Measurements from ENCODE around the gene OTOG. TPM values are rescaled to one million over a fixed set of nuclear protein-coding genes. Genes with fewer than 3 reads are reported as not detected.

OTOG gene
- total RNA-seq, 1 experiment from 2014 or later, result 0.35 TPM

GRCh38 chr11:17538054-17538453 is 9.0 kb upstream of the OTOG start:
- H3K18ac ChIP-seq (ENCODE audit: insufficient read length, low read depth, low read length), result no peak overlapping the region
- no peak overlapping the region for H4K91ac ChIP-seq (ENCODE audit: insufficient read length, low read depth, low read length)
- H2AFZ ChIP-seq (ENCODE audit: low read length), result no peak overlapping the region
- H3K4me1 ChIP-seq (ENCODE audit: insufficient read depth, low read length), result no peaks in the 10 kb centered on the region
- WGBS (ENCODE audit: extremely low coverage, insufficient read length, low lambda C conversion rate), result no CpG with 5 or more reads among the region's 1 CpG
- Mint-ChIP-seq H3K36me3 (ENCODE audit: insufficient read depth in 1 of 3, low read depth in 3 of 3) (no peaks in the 10 kb centered on the region), H3K27ac (no peak overlapping the region), H3K4me1 (peaks cover 24 to 30% of the 10 kb centered on the region in 2 experiments), H3K4me3 (no peak overlapping the region), H3K9me3 (no peaks in the 10 kb centered on the region), H3K27me3 (ENCODE audit: low read depth) (peaks cover 24% of the 10 kb centered on the region)
- no peaks in the 10 kb centered on the region for H3K79me2 ChIP-seq (ENCODE audit: insufficient read depth, low read length)
- H3K9ac ChIP-seq (ENCODE audit: extremely low read depth, insufficient read length, low read length), result no peak overlapping the region
- H2AK5ac ChIP-seq (ENCODE audit: insufficient read length, low read length), result no peak overlapping the region
- no peak overlapping the region for H3K23ac ChIP-seq (ENCODE audit: insufficient read length, low read depth, low read length)
- H3K9me3 ChIP-seq (ENCODE audit: control insufficient read depth, low read depth, low read length), result no peaks in the 10 kb centered on the region
- H4K8ac ChIP-seq (replicated peaks; ENCODE audit: insufficient read length, low read depth, low read length), result no peak overlapping the region
- no peak for TF ChIP-seq CTCF (conservative IDR thresholded peaks at IDR 0.05)
- H2BK12ac ChIP-seq (ENCODE audit: insufficient read length, low read depth, low read length), result no peak overlapping the region
- no peak overlapping the region for H2BK20ac ChIP-seq (ENCODE audit: low read depth, low read length, poor library complexity, severe bottlenecking)
- H3T11ph ChIP-seq (ENCODE audit: low read length), result no peak overlapping the region
- H2BK5ac ChIP-seq (ENCODE audit: insufficient read length, low read length), result no peak overlapping the region
- no peak overlapping the region for H4K5ac ChIP-seq (ENCODE audit: insufficient read length, low read depth, low read length)
- H3K14ac ChIP-seq (ENCODE audit: insufficient read depth, low read length), result no peak overlapping the region
- H3K4me2 ChIP-seq (ENCODE audit: insufficient read depth, insufficient read length, low read length), result no peak overlapping the region
- H2BK120ac ChIP-seq (ENCODE audit: low read depth, low read length, poor library complexity, severe bottlenecking), result no peak overlapping the region
- no peaks in the 10 kb centered on the region for H3K79me1 ChIP-seq (ENCODE audit: insufficient read depth, low read depth, low read length, poor library complexity, severe bottlenecking)
- no peaks in the 10 kb centered on the region for H3K23me2 ChIP-seq (ENCODE audit: insufficient read length, low read depth, low read length, poor library complexity, severe bottlenecking)
- no peak for DNase-seq
- H3K27ac ChIP-seq (ENCODE audit: insufficient read length, low read depth, low read length), result no peak overlapping the region
- no peak overlapping the region for H2BK15ac ChIP-seq (ENCODE audit: low read depth, low read length)
- no peak overlapping the region for H3K4ac ChIP-seq (ENCODE audit: low read depth, low read length)
- no peaks in the 10 kb centered on the region for H4K20me1 ChIP-seq (ENCODE audit: control insufficient read depth, insufficient read depth, insufficient read length)
- no peaks in the 10 kb centered on the region for H3K27me3 ChIP-seq (ENCODE audit: insufficient read depth, low read length)
- H3K56ac ChIP-seq (ENCODE audit: insufficient read length, low read depth, low read length), result no peak overlapping the region
